Stimulated activated CD4-positive, alpha-beta T cell treated with anti-CD3 and anti-CD28 coated beads, TNF-alpha, amount 100 ng/mL, for 24 hours (primary cell): Measurements from ENCODE around the gene TAOK3.
"Not testable (repeated sequence)": the region's sequence is repeated elsewhere in the genome, so short reads cannot be mapped to it uniquely, and the experiment has no call there.

Experiments
- DNase-seq, 3 experiments: peaks; one replicate each; pipeline ENCODE4 v3.0.0-alpha.2; 2020; ENCODE audit warnings: low read depth in 3 of 3

The TAOK3 gene

DNA sequence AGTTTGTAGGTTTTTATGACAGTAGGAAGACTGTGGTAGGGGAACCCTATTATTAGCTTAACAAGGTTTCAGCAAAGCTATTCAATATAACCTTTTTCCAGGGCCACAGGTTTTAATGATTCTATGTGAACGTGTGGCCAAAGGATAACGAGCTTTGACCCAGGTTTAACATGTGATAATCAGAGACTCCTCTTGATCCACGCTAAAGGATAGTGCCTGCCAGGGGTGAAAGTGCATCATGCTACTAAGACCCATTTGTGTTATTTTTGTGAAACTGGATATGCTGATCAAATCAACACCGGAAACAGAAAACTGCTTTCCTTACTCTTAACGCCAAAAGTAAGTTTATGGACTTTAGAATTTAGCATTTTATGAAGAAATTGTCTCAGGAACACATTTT is 909 bp upstream of the TAOK3 start:
- DNase-seq, result no peak

DNA sequence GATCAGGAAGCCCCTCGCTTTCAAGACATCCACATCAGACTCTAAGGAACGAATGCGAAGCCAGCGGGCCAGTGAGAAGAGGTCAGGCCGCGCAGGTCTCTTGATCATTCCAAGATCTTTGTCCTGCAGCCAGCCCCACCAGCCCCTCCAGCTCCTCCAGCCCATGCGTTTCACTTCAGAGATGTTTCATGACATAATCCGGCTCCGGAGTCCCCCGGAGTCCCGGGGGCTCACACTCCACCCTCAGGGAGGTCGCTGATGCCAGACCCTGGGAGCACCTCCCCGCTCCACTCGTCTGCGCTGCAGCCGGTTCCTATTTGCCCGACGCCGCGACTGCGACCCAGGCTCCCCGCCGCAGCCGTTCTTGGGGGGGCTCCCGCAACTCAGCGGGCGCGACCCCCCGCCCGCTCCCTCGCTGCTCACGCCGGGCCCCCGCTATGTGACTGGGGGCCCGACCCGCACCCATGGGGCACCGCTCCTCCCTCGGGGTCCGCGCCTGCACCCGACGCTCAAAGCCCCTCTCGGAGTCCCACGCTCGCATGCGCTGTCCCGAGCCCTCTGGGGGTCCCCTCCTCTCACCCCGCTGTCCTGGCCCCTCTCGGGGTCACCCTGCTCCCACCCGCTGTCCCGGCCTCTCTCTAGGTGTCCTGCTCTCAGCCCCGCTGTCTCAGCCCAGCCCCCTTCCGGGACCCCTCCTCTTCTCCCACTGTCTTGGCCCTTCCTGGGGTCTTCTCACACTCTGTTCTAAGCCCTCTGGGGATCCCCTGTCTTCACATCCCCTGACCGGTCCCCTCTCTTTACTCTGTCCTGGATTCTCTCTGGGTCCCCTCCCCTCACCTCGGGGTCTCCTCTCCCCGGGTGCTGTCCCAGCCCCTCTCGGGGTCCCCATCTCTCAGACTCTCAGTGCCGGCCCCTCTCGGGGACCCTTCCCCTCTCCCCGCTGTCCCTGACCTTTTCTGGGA is 1.1 kb downstream of the TAOK3 start:
- no peak for DNase-seq

DNA sequence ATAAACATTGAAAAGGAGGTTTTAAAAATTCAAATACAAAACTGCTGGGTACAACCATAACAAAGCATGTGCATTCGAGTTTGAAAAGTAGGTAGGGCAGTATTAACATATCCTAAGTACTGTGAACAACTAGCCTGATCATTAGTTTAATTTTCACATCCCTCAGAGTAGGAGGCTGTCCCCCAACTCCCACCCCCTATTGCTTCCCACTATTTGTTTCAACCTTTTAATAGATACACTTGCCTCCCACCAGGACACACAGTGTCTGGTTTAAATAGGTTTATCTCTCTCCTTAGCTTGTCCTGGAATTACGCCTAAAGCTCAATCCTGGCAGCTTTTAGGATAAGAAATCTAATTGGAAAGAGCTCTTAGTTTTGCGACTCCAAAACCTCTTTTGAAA is 2.1 kb downstream of the TAOK3 start:
- DNase-seq, result no peak

DNA sequence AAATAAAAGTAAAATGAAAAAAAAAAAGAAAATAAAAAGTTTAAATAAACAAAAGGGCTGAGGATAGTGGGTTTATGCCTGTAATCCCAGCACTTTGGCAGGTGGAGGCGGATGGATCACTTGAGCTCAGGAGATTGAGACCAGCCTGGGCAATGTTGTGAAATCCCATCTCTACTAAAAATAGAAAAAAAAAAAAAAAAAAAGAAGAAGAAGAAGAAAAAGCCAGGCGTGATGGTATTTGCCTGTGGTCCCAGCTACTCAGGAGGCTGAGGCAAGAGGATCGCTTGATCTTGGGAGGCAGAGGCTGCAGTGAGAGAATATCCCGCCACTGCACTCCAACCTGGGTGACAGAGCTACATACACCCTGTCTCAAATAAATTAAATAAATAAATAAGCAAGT is 3.9 kb downstream of the TAOK3 start:
- no peak for DNase-seq

DNA sequence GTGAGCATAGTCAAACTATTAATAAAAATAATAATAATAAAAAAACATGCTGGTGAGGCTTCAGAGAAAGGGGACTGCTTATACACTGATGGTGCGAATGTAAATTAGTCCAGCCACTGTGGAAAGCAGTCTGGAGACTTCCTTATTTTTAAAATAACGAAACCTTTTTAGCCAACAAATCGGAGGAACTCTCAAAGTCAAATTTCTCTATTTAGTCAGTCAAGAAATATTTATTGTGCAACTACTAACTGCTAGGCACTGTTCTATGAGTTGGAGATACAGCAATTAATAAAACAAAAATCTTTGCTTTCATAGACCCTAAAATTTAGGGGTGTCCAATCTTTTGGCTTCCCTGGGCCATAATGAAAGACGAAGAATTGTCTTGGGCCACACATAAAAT is 10.8 kb downstream of the TAOK3 start:
- DNase-seq, result no peak

DNA sequence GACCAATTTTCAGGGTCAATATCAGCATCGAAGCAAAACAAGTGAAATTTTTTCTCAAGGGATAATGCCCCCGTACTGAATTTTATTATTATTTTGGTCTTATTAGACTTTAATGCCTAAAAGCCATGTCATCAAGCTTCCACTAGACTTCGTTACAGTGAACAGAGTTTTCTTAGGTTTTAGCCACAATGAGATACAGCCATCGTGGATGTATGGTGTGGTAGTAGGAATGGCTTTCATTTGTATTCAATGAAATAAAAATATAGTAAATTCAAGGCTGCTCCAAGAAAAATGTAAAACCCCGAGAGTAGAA is 11.7 kb downstream of the TAOK3 start:
- DNase-seq, result no peak

DNA sequence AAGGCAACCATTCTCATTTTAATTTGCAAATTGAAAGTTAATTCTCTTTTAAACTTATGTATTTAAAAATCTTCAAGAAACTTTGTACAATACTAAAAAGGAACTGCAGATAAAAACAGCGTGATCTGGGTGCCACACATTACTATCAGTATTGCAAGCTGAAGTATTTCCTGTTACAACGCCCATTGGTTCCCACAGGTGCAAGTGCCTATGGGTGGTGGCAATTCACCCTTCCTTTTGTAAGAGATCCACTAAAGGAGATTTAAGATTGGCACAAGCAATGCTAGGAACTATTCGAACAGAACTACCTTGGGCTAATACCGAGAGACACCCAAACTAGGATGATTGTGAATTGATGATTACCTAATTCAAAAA is 13.2 kb downstream of the TAOK3 start:
- DNase-seq, result no peak

DNA sequence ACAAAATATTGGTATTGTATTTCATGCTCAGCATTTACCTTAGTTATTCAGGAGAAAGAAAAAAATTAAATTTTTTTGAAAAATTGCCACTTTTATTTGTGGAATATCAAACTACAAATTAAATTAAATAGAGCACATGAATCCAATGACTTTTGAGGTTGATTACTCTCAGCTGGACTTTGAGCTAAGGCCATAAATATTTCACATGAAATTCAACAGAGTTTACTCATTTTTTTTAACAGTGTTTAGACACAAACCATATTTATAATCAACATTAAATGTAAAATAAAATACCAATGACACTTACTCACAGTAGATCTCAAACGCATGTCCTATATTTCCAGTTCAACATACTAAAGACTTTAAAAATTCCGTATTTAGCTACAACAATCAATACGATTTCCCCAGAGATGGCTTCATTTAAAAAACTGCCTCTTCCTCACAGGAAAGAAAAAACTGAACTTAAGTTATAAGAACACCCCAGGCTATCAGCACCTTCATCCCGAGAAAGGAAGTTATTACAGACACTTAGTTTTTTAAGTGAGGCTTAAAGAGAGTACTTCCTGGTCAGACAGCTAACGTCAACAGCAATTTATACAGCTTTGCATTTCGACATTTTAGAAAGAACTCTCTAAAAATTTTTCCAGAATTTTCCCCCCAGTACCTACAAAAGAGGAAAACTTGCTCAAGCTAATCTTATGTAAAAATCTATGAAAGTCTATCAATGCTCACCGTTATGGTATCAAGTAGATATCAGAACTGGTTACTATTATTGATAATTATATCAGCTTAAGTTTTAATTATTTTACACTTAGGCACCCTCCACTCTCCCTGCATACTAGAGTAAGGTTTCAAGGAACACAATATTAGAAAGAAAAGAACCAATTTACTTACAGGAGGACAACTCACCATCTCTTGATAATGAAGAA is 13.8 kb downstream of the TAOK3 start:
- no peak for DNase-seq

DNA sequence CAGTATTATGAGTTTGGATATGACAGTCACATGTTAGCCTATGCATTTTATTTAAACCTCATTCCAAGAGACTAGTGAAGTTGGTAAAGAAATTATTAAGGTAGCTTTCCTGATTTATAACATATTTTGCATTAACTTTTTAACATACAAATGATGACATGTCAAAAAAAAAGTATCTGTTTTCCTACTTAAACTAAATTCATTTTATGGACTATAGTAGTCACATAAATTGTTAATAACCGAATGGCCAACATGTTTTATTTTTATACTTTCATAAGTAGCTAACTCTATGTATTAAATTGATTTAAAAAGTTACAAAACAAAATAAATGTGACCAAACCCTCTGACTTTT is 14.7 kb downstream of the TAOK3 start:
- DNase-seq, result no peak

DNA sequence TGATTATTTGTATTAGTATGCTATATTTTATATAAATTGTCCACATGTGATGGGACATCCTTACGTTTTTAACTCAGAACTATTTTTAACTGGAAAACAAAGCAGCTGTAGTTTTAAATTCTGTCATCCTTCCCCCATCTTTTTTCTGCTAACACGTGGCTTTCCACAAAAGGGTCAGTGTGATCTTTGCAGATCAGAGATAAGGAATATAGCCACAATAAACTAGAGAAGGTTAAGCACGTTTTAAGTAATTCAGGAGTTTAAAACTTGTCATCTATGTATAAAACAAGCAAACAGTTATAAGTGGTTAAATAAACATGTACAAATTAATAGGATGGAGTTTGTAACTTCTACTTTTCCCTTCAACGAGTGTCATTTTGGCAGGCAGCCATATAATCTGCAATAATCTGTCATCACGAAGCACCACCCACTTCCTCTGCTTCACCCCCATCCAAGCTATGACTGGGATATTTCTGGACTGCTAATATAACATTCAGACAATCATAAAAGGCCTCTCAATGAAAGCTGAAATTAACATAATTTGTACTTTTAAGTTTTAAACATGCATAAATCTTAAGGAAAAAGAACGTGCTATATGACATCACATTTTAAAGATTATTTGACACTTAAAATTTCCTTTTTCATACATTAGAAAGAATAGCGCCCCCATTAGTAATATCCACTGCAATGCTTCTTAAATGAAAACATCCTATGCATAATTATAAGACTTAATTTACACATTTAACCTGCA is 15.3 kb downstream of the TAOK3 start:
- peak in 2 of 3 experiments; percentile 28 to 43 for DNase-seq

DNA sequence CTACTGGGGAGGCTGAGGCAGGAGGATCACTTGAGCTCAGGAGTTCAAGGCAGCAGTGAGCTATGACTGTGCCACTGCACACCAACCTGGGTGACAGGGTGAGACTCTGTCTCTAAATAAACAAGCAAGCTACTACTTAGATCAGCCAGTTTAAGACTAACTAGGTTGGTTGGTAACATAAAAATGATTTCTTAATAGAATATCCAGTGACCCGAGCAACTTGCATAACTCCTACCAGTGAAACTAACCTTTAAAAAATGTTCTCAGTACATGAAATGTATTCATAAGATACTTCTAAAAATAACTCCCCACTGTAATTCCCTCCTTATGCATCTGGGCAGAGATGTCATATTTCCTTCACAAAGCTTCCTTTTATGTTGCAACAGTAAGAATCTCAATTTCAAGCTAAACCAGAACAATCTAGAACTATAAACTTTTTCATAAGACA is 15.9 kb downstream of the TAOK3 start:
- no peak for DNase-seq

DNA sequence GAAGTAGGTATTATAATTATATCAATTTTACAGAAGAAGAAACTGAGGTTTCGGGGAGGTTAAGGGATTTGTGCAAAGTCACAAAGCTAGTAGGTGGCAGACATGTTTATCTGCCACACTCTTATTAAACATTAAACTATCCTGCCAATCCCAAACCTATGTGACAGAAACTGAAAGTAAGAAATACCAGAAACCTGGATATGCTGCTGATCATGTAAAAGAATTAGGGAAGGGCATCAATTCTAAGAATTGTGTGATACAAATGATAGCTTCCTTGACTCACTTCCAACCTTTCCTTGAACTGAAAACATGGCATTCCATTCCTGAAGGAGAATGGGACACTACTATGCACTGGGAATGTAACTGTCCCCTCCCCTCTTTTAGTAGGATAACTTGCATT is 16.9 kb downstream of the TAOK3 start:
- no peak for DNase-seq

DNA sequence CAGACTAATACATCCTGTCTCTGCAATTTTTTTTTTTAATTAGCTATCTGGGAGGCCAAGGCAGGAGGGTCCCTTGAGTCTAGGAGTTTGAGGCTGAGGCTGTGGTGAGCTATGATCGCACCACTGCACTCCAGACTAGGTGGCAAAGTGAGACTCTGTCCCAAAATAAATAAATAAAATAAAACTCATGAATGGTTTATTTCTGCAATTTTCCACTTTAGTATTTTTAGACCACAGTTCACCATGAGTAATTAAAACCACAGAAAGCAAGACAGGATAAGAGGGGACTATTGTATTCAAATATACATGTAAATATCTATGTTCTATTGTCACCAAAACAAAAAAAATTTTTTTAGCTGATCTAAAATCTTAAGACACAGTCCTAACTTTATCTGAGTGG is 17.8 kb downstream of the TAOK3 start:
- no peak for DNase-seq

DNA sequence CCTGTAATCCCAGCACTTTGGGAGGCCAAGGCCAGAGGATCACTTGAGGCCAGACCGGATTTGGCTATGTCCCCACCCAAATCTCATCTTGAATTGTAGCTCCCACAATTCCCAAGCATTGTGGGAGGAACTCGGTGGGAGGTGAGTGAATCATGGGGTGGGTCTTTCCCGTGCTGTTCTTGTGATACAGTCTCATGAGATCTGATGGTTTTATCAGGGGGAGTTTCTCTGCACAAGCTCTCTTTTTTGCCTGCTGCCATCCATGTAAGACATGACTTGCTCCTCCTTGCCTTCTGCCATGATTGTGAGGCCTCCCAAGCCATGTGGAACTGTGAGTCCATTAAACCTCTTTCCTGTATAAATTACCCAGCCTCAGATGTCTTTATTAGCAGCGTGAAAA is 18.2 kb downstream of the TAOK3 start:
- not testable (repeated sequence) for DNase-seq

DNA sequence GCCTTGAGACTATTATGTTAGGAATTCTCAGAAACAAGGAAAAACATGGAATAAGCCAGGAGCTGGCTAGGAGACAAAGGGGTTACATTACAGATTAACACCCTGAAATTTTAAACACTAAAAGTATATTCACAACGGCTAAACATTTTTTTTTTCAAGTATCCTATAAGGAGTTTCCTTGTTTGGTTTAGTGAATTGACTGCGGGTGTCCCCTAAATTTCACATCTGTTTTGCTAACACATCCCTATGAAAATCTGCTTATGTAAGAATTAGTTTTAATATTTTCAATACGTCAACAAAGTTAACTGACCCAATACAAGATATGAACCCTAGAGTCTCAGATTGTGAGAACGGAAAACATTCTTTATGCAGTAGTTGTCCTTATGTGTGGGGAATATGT is 19.0 kb downstream of the TAOK3 start:
- DNase-seq, result no peak

DNA sequence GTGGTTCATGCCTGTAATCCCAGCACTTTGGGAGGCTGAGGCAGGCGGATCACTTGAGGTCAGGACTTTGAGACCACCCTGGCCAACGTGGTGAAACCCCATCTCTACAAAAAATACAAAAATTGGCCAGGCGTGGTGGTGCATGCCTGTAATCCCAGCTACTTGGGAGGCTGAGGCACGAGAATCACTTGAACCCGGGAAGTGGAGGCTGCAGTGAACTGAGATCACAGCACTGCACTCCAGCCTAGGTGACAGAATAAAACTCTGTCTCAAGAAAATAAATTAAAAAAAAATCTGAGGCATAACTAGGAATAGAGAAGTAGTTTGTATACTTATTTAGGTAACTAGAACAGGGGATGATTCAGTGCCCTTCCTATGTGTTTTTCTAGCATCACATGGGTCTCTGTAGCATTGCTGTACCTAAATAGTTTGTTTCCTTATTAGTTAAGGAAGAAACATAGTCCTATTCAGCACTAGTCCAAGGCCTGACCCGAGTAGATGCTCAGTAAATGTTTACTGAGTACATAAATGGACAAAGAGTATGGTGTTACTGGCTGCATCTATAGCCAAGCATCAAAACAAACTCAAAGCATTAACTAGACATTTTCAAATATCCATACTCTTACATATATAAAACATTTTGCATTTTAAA is 21.7 kb downstream of the TAOK3 start:
- DNase-seq, result no peak

DNA sequence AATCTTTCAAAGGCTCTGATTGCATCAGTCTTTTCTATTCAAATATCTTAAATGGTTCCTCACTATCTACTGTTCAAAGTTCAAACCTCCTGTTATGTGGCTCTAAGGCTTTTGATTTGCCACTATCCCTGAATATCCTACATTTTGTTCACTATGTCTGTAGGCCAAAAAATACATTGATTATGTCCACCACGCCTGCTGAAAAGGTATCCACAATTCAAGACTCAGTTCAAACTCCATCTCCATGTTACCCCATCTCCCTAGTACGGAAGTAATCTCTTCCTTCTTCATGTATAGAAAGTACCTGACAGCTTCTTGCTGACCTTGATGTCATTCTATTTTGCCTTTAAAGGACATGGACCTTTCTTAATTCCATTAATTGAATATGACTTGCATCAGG is 24.8 kb downstream of the TAOK3 start:
- no peak for DNase-seq

DNA sequence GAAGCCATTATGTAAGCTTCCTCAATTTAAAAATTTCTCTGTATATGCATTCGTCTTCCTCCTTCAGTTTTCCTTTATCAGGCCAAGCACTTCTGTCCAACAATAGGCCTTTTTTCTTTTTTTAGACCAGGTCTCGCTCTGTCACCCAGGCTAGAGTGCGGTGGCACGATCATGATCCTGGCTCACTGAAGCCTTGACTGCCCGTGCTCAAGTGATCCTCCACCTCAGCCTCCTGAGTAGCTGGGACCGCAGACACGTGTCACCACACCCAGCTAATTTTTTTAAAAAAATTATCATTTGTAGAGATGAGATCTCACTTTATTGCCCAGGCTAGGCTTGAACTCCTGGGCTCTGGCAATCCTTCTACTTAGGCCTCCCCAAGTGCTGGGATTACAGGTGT is 25.8 kb downstream of the TAOK3 start:
- DNase-seq, result no peak

DNA sequence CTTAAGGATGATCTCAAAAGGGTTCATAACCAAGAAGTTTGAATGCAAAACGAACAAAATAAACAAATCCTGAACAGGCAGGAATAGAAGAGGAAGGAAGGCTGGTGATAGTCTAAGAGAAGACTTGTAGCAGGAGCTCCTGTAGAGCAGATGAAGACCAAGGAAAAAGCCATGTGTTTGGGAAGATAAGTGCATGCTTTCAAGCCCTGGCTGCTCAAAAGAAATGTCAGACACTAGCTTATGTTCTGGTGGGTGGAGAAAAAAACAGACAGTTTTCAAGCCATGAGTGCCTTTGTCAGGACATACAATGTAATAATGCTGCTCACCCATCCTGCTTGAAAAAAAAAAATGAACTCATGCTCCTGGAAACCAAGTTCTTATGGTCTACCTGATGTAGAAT is 27.4 kb downstream of the TAOK3 start:
- no peak for DNase-seq

DNA sequence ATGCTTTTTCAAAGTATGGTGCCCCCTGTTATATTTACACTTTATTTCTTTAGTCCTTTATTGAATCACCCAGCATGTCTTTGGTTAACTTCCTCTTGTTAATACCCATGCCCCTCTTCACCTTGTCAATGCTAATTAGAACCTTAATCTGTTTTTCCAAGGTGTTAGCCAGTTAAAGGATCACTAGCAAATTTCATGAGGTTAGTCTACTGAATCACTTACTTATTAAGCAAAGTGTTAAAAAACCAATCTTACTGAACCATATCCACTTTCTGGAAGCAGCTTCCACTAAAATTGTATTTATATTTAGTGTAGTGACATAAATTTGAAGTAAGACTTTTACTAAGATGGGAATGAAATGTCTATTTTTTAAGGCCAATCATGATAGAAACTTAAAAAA is 27.9 kb downstream of the TAOK3 start:
- no peak for DNase-seq

DNA sequence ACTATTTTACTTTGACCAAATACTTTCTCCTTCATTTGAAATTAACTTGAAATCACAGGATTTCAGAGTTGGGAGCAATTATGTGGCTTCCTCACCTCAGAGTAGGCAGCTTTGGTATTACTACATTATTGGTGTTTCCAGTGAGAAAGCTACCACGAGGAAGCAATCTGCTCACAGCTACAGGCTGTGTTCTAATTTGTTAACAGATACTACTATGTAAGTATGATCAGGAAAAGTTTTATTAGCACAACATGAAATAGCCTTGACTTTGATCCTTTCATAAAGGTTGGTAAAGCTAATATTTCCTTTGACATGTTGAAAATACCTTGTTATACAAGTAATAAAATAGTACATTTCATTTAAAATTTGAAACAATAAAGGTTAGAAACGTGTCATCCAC is 30.6 kb downstream of the TAOK3 start:
- DNase-seq, result no peak
